Colon (tissue), 2 donors: ENCODE results near the gene DMBT1.
A peak's percentile ranks its signal among the peaks of the same experiment; 100 is the strongest.

ENCODE experiments used
- FAIRE-seq: peaks from 2 replicates; lab custom pipeline; 2012; peaks lifted over from hg19 to GRCh38; lab: Jason Lieb, UNC
- donor health status: control.
- donor health status: control.

Gene DMBT1

GRCh38 chr10:122560279-122560804 lies at the start of gene DMBT1:
TSS of gene DMBT1 (plus strand) at chr10:122560754. CDS start at chr10:122560771, 17 bp downstream.
- FAIRE-seq = no peak

- no peak for FAIRE-seq
Measured at GRCh38 chr10:122513053-122513452, 47.5 kb upstream of the DMBT1 start.

GRCh38 chr10:122514045-122514840 lies 46.3 kb upstream of the DMBT1 start:
- no peak for FAIRE-seq

- FAIRE-seq = no peak
Measured at GRCh38 chr10:122515022-122515424, 45.5 kb upstream of the DMBT1 start.

DNA sequence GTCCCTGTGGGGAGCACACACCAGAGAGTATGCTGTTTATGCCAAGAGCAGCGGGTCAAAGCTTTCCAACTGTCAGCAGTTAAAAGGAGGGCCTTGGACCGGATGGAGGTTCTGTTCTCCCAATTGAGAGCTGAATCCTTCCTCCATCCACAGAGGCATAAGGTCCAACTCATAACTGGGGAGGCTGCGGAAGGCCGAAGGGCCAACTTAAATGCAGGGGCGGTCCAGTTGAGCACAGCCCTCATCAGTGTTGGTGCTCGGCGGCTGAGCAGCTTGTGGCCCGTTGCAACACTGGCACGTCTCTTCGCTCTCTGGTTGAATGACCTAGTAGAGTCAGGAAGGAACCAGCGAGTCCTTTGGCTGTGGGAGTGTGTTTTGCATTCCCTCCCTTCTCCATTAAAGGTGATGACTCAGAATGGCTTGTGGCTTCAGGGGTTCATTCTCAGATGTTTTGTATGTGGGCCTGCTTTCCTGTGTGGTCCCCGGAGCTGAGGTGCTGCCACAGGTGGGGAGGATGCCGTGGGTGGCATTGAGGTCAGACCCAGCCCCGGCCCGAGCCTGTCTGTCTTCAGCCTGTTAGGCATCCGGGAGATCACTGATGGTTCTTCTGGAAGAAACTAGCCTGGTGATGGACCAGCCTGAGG lies 44.8 kb upstream of the DMBT1 start:
- no peak for FAIRE-seq

DNA sequence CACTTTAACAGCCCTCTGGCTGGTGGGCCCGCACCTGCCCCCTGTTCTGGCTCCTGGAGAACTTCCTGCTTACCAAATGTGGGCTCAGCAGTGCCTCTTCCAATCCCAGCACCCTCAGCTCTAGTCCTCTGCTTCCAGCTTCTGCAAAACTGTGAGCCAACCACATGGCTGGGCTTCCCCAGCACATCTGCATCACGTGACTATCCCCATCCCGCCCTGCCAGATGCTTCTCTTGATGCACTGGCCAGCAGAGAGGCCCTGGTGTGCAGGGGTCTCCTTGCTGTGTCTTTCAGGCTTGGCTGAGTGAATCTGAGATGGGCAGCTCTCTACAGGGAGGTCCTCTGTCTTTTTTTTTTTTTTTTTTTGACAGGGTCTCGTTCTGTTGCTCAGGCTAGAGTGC lies 43.8 kb upstream of the DMBT1 start:
- no peak for FAIRE-seq

DNA sequence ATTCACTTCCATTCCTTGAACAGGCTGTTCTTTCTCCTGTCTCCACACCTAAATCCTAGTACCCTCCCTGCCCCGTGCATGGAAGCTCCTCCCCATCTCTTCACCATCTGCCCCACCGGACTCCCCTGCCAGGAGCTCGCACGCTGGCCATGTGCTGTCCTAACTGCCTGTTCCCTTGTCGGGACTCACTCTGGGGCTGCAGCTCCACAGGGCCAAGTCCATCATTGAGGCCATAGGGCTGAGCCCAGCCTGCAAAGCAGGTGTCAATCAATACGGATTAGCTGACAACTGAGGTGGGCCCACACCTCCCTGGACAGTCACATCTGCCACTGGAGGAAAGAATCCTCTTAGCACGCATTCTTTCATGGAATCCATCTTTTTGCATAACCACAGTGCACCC lies 41.4 kb upstream of the DMBT1 start:
- no peak for FAIRE-seq

DNA sequence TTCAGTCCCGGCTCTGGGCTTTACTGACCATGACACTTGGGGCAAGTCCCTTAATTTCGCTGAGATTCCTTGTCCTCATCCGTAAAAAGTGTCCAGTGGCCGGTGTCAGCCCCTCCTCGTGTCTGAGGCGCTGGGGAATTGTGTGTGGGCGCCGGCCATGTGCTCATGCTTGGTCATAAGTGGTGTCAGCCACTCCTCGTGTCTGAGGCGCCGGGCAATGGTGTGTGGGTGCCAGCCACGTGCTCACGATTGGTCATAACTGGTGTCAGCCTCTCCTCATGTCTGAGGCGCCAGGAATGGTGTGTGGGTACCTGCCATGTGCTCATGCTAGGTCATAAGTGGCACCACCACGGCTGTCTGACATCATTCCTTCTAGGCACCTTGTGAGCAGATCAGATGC lies 40.7 kb upstream of the DMBT1 start:
- FAIRE-seq = no peak

- no peak for FAIRE-seq
Measured at GRCh38 chr10:122521011-122521410, 39.5 kb upstream of the DMBT1 start.

- FAIRE-seq = no peak
Measured at GRCh38 chr10:122524811-122525210, 35.7 kb upstream of the DMBT1 start.

- FAIRE-seq = no peak
Measured at GRCh38 chr10:122525788-122526187, 34.8 kb upstream of the DMBT1 start.

- FAIRE-seq = no peak
Measured at GRCh38 chr10:122526892-122527291, 33.7 kb upstream of the DMBT1 start.

DNA sequence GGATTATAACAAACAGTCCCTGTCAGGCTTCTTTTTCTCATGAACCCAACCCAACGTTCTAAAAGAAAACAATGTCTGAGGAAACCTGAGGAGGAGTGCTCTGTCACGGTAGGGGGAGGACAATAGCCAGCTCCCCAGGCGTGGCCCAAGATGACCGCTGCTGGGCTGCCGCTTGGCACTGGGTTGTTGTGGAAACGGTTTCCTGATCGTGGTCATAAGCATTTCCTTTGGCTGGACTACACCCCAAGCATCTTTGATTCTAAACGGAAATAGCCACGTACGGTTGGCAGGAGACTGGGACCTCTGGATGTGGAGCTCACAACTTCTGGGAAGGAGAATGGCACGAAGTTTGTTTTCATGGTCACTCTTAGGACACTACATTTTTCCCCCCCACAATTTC lies 30.4 kb upstream of the DMBT1 start:
- FAIRE-seq = no peak

GRCh38 chr10:122531261-122531660 lies 29.3 kb upstream of the DMBT1 start:
- no peak for FAIRE-seq

DNA sequence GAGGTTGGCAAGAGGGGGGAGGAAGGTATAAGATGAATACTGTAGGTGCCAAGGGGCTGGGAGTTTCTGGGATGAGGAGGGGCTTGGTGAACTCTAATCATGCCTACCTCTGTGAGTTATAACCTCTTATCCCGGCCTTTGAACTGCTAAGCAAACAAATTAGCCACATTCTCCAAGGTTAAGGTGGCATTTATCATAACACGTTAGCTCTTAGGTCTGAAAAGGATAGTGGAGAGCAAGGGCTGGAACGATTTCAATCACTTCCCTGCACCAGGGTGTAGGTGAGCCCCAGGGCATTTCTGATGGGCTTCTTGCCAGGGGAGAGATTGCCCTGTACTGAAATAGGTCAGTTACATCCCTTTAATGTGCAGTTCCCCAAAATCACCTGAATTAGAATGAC lies 28.6 kb upstream of the DMBT1 start:
- FAIRE-seq = no peak

- FAIRE-seq = peak; percentile 14
Measured at GRCh38 chr10:122532601-122533296, 27.8 kb upstream of the DMBT1 start.

- no peak for FAIRE-seq
Measured at GRCh38 chr10:122537545-122537944, 23.0 kb upstream of the DMBT1 start.

DNA sequence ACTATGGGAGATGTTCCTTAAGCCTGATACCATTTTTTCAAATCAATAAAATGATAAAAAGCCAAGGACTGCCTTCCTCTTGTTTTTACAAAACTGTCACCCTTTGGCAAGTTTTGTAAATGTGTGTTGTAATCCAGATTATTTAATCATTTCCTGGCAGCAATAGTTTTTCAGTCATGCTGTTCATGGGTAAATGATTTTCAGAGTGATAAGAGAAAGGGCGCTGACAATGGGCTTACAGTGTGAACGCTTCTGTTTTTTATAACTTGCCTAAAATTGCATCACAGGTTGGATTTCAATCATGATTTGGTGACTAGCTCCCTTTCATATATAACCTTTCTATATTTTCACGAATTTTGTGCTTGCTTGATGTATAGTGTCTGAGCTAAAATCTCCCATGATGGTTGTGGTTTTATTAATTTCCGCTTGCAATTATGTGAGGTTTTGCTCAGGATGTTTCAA lies 19.0 kb upstream of the DMBT1 start:
- no peak for FAIRE-seq

DNA sequence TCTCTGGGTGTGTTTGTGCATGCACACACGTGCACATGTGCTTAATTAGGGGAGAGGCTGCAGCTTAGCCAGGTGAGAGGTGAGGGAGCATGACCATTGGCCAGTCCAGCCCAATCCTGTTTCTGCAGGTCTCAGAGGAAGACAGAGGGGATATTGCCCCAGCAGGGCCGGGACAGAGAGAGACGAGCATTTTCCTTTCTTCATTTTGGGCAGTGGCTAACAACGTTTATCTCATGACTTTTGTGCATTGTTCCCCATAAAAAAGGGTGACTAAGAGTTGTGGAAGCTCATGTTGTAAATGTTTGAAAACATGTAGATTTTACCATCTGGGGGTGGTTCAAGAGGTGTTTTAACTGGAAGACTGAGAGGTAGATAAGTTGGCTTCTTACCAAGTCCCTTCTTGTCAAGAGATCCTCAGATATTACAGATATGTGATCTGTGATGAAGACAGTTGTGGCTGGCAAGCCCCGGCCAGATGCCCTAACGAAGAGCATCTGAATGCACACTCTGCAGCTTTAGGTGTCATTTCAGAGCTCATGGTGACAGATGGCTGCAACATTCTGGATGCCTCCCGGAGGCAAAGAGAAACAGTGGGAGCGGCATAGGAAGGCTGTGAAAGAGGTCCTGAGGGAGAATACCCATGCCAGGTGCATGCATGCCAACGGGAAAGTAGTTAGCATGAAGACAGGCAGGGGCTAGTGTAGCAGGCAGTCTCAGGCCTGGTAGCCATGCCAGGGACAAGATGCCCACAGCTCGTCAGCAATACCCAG lies 16.7 kb upstream of the DMBT1 start:
- FAIRE-seq = no peak

DNA sequence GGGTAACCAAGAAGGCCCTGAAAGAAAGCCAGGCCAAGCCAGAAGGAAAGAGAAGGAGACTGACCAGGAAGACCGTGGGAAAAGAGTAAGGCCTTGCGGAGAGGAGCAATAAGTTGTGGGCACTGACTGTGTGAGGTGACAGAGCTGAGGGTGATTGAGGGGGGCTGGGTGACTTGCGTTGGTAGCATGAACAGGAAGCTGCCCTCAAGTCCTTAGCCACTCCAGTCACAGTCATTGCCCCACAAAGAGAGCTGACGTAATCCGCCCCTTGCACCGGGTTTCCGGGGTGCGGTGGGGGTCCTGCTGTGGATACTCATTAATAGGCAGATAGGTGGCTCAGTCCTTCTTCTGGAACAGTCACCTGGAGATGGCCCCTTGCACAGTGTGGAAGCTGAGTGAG lies 16.1 kb upstream of the DMBT1 start:
- no peak for FAIRE-seq

DNA sequence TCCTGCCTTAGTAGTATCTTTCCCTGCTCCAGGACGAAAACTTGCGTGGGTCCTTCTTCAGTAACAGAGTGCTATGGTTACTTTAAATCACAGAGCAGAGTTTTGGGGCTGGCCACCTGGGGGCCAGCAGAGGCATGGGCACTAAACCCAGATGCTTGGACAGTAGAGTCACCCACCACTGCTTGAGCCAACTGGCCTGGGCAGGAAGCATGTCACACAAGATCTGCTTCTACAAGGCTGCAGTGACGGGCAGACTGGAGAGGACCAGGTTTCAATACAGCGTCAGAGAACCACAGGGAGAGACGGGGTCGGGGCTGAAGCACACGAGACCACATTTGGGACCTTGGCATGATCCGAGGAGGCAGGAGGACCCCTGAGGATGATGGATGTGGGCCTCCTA lies 14.3 kb upstream of the DMBT1 start:
- FAIRE-seq = no peak
